ENCODE measurements around the gene RUSC2.
"Not testable (repeated sequence)": the region's sequence is repeated elsewhere in the genome, so short reads cannot be mapped to it uniquely, and the experiment has no call there.

Gene RUSC2

DNA sequence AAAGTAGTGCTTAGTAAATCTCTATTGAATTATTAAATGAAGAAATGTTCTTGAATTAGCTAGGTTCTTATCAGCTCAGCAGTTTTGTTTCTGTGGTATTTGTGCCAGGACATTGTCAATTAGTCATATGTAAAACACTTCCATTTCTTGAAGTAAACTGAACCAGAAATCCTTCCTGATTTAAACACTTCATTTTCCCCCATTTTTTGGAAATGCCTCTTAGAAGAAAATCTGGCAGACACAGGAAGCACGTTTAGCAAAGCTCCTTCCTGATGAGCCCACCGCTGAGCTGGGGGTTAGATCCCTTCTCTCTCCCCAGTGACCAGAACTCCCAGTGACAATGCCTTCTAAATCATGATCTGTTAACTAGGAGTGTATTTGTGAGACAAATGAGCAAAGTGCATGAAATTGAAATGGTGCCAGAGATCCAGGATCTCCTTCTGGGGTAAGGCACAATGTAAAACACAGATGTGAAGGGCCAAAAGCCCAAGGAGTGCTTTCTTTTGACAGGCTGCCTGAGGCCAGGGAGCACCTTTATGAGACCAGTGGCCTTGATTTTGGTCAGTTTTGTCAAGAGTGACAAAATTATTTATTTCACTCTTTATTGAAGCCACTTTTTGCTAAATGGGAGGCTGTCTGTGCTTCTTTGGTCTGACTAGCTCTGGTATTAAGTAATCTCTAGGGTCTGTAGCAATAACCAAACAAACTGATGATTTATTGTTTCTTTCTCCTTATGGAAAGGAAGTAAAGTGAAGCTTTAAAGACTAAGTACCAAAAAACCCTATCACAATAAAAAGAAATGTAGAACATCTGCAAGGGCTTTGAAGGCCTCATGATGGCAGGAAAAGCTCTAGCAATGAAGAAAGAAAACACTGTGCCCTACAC lies 25.5 kb upstream of the RUSC2 start:
- TF ChIP-seq, protein P1, sequence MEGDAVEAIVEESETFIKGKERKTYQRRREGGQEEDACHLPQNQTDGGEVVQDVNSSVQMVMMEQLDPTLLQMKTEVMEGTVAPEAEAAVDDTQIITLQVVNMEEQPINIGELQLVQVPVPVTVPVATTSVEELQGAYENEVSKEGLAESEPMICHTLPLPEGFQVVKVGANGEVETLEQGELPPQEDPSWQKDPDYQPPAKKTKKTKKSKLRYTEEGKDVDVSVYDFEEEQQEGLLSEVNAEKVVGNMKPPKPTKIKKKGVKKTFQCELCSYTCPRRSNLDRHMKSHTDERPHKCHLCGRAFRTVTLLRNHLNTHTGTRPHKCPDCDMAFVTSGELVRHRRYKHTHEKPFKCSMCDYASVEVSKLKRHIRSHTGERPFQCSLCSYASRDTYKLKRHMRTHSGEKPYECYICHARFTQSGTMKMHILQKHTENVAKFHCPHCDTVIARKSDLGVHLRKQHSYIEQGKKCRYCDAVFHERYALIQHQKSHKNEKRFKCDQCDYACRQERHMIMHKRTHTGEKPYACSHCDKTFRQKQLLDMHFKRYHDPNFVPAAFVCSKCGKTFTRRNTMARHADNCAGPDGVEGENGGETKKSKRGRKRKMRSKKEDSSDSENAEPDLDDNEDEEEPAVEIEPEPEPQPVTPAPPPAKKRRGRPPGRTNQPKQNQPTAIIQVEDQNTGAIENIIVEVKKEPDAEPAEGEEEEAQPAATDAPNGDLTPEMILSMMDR (IDR thresholded peaks at IDR 0.05; ENCODE audit: extremely low read depth, insufficient read depth, missing control alignments): no peak
- in situ Hi-C loops (cut with MboI; ENCODE audit: low pct_unique_long_range_greater_than_20kb, low sequenced_read_pairs, unreplicated experiment): no loop called here
- no peak for DNase-seq (ENCODE audit: low spot score)

DNA sequence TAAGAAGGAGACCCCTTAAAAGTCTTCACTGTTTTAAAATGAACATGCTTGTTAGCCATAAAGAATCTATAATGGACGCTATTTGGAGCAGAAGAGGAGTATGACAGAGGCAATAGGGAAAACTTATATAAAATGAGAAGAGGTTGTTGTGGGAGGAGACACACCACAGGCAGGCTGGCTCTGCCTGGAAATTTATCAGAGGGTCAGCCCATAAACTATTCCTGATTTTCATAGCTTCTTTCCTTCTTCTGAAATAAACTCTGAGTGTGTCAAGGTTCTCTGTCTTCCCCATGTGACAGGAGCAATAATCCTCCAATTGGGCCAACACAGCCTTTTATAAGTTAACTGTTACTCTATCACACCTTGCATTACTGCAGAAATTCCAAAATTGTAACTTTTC lies 19.6 kb upstream of the RUSC2 start:
- no peak for DNase-seq (ENCODE audit: low spot score)
- TF ChIP-seq, protein P1 (IDR thresholded peaks at IDR 0.05; ENCODE audit: extremely low read depth, insufficient read depth, missing control alignments): no peak
- in situ Hi-C loops (cut with MboI; ENCODE audit: low pct_unique_long_range_greater_than_20kb, low sequenced_read_pairs, unreplicated experiment): no loop called here

DNA sequence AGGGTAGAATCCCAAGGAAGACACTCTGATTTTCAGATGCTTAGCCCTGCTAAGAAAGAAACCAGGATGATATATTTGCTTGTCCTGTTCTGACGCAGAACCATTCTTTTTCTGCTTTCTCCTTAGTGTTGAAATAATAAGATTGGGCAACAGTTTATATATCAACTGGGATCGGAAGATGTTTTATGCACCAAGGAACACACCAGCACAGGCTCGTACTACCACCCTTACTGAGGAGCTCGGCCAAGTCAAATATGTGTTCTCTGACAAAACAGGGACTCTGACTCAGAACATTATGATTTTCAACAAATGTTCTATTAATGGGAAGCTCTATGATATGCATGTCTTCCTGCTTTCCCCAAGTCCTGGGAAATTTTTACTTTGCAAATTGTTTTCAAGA lies 19.0 kb upstream of the RUSC2 start:
- in situ Hi-C loops (cut with MboI; ENCODE audit: low pct_unique_long_range_greater_than_20kb, low sequenced_read_pairs, unreplicated experiment): no loop called here
- no peak for DNase-seq (ENCODE audit: low spot score)
- TF ChIP-seq, protein P1 (IDR thresholded peaks at IDR 0.05; ENCODE audit: extremely low read depth, insufficient read depth, missing control alignments): no peak

DNA sequence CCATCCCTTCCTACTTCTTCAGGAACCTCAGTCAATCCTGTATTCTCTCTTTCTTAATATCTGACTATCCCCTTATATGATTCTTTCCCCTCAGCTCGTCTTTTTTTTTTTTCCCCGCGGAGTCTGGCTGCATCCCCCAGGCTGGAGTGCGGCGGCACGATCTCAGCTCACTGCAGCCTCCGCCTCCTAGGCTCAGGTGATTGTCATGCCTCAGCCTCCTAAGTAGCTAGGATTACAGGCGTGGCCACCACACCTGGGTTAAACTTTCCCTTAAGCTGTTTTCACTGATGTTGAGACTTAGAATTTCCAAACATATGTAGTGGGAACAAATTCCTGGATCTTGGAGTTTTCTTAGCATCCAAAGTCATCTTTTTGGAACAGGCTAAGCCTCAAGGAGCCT lies 13.3 kb upstream of the RUSC2 start:
- TF ChIP-seq, protein P1 (IDR thresholded peaks at IDR 0.05; ENCODE audit: extremely low read depth, insufficient read depth, missing control alignments): no peak
- no peak for DNase-seq (ENCODE audit: low spot score)
- in situ Hi-C loops (cut with MboI; ENCODE audit: low pct_unique_long_range_greater_than_20kb, low sequenced_read_pairs, unreplicated experiment): no loop called here

DNA sequence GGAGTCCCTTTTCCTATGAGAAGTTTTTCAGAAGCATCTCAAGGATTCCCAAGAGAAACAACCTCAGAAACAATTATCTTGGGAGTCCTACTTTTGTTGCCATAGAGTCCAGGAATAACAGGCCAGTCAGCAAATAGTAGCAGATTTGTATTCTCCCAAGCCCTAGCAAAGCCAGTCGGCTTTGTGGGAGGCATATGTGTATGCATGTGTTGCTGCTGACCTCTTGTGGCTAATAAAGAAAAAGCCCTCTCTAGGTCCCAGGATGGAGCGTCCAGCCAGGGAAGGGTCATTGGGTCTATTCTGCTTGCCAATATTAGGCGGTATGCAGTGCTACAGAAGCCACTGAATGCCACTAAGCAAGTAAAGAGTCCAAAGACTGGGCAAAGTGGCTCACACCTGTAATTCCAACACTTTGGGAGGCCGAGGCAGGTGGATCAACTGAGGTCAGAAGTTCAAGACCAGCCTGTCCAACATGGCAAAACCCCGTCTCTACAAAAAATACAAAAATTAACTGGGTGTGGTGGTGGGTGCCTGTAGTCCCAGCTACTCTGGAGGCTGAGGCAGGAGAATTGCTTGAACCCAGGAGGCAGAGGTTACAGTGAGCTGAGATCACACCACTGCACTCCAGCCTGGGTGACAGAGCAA lies 12.6 kb upstream of the RUSC2 start:
- TF ChIP-seq, protein P1 (IDR thresholded peaks at IDR 0.05; ENCODE audit: extremely low read depth, insufficient read depth, missing control alignments): peak; percentile 73
- peak; percentile 65 for DNase-seq (ENCODE audit: low spot score)
- in situ Hi-C loops (cut with MboI; ENCODE audit: low pct_unique_long_range_greater_than_20kb, low sequenced_read_pairs, unreplicated experiment): not testable (repeated sequence)

DNA sequence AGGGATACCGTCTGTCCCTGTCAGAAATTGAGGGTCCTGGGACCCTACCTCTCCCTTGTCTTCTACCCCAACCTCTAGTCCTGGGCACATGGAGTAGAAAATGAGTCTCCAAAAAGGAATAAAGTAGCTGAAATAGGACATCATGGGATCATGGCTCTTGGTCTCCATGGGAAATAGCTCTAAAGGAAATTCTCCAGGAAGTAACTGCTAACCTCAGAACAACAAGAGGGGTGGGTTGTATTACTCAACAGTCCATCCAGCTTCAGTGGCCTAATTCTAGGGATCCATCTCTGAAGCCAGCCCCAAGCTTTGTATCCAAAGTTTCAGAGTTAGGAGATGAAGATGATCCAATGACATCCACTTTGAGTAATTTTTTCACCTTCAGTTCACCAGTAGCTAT lies 11.0 kb upstream of the RUSC2 start:
- DNase-seq (ENCODE audit: low spot score): no peak
- in situ Hi-C loops (cut with MboI; ENCODE audit: low pct_unique_long_range_greater_than_20kb, low sequenced_read_pairs, unreplicated experiment): no loop called here
- TF ChIP-seq, protein P1 (IDR thresholded peaks at IDR 0.05; ENCODE audit: extremely low read depth, insufficient read depth, missing control alignments): no peak
